ENCODE measurements around the gene KCNG2. TPM values are rescaled to one million over a fixed set of nuclear protein-coding genes. Genes with fewer than 3 reads are reported as not detected.

The KCNG2 gene
- total RNA-seq, 1 experiment from 2014 or later: 0.14 TPM

- peak; percentile 25 for DNase-seq
- no peaks in the 10 kb centered on the region for H3K36me3 ChIP-seq (replicated peaks; ENCODE audit: control insufficient read depth, insufficient read depth, low read length)
- H3K27me3 ChIP-seq (ENCODE audit: control insufficient read depth, insufficient read depth, low read length): no peaks in the 10 kb centered on the region
- no peak overlapping the region for H3K4me3 ChIP-seq (ENCODE audit: insufficient read depth, low read depth, low read length)
These were observed 8.3 kb downstream of the KCNG2 start for GRCh38 chr18:79805926-79806487.

GRCh38 chr18:79806976-79807841, 9.5 kb downstream of the KCNG2 start:
- DNase-seq: peak; percentile 43
- Histone ChIP-seq H3K36me3 (replicated peaks; ENCODE audit: control insufficient read depth, insufficient read depth, low read length) (no peaks in the 10 kb centered on the region), H3K27me3 (ENCODE audit: control insufficient read depth, insufficient read depth, low read length) (no peaks in the 10 kb centered on the region), H3K4me3 (ENCODE audit: insufficient read depth, low read depth, low read length) (no peak overlapping the region)

GRCh38 chr18:79809482-79810192, 11.9 kb downstream of the KCNG2 start:
- DNase-seq: peak; percentile 52
- no peaks in the 10 kb centered on the region for H3K36me3 ChIP-seq (replicated peaks; ENCODE audit: control insufficient read depth, insufficient read depth, low read length)
- H3K27me3 ChIP-seq (ENCODE audit: control insufficient read depth, insufficient read depth, low read length): no peaks in the 10 kb centered on the region
- no peak overlapping the region for H3K4me3 ChIP-seq (ENCODE audit: insufficient read depth, low read depth, low read length)

GRCh38 chr18:79812052-79812451, 14.3 kb downstream of the KCNG2 start:
- DNase-seq: no peak
- no peaks in the 10 kb centered on the region for H3K36me3 ChIP-seq (replicated peaks; ENCODE audit: control insufficient read depth, insufficient read depth, low read length)
- no peak overlapping the region for H3K4me3 ChIP-seq (ENCODE audit: insufficient read depth, low read depth, low read length)
- no peaks in the 10 kb centered on the region for H3K27me3 ChIP-seq (ENCODE audit: control insufficient read depth, insufficient read depth, low read length)

GRCh38 chr18:79814373-79814772, 16.6 kb downstream of the KCNG2 start:
- DNase-seq: peak; percentile 47
- Histone ChIP-seq H3K27me3 (ENCODE audit: control insufficient read depth, insufficient read depth, low read length) (no peaks in the 10 kb centered on the region), H3K36me3 (replicated peaks; ENCODE audit: control insufficient read depth, insufficient read depth, low read length) (no peaks in the 10 kb centered on the region), H3K4me3 (ENCODE audit: insufficient read depth, low read depth, low read length) (no peak overlapping the region)

GRCh38 chr18:79815657-79816056, 17.9 kb downstream of the KCNG2 start:
- no peaks in the 10 kb centered on the region for H3K36me3 ChIP-seq (replicated peaks; ENCODE audit: control insufficient read depth, insufficient read depth, low read length)
- H3K4me3 ChIP-seq (ENCODE audit: insufficient read depth, low read depth, low read length): no peak overlapping the region
- DNase-seq: peak; percentile 41
- no peaks in the 10 kb centered on the region for H3K27me3 ChIP-seq (ENCODE audit: control insufficient read depth, insufficient read depth, low read length)

GRCh38 chr18:79816092-79816491, 18.4 kb downstream of the KCNG2 start:
- Histone ChIP-seq H3K4me3 (ENCODE audit: insufficient read depth, low read depth, low read length) (no peak overlapping the region), H3K27me3 (ENCODE audit: control insufficient read depth, insufficient read depth, low read length) (no peaks in the 10 kb centered on the region), H3K36me3 (replicated peaks; ENCODE audit: control insufficient read depth, insufficient read depth, low read length) (no peaks in the 10 kb centered on the region)
- DNase-seq: peak; percentile 45

GRCh38 chr18:79816981-79817606, 19.4 kb downstream of the KCNG2 start:
- Histone ChIP-seq H3K36me3 (replicated peaks; ENCODE audit: control insufficient read depth, insufficient read depth, low read length) (no peaks in the 10 kb centered on the region), H3K27me3 (ENCODE audit: control insufficient read depth, insufficient read depth, low read length) (no peaks in the 10 kb centered on the region), H3K4me3 (ENCODE audit: insufficient read depth, low read depth, low read length) (no peak overlapping the region)
- no peak for DNase-seq

GRCh38 chr18:79817607-79817998, 19.9 kb downstream of the KCNG2 start:
- peak; percentile 29 for DNase-seq
- no peak overlapping the region for H3K4me3 ChIP-seq (ENCODE audit: insufficient read depth, low read depth, low read length)
- H3K36me3 ChIP-seq (replicated peaks; ENCODE audit: control insufficient read depth, insufficient read depth, low read length): no peaks in the 10 kb centered on the region
- no peaks in the 10 kb centered on the region for H3K27me3 ChIP-seq (ENCODE audit: control insufficient read depth, insufficient read depth, low read length)

GRCh38 chr18:79818036-79818435, 20.3 kb downstream of the KCNG2 start:
- Histone ChIP-seq H3K36me3 (replicated peaks; ENCODE audit: control insufficient read depth, insufficient read depth, low read length) (no peaks in the 10 kb centered on the region), H3K27me3 (ENCODE audit: control insufficient read depth, insufficient read depth, low read length) (no peaks in the 10 kb centered on the region), H3K4me3 (ENCODE audit: insufficient read depth, low read depth, low read length) (no peak overlapping the region)
- DNase-seq: peak; percentile 53

GRCh38 chr18:79818631-79819030, 20.9 kb downstream of the KCNG2 start:
- no peaks in the 10 kb centered on the region for H3K36me3 ChIP-seq (replicated peaks; ENCODE audit: control insufficient read depth, insufficient read depth, low read length)
- DNase-seq: peak; percentile 45
- H3K27me3 ChIP-seq (ENCODE audit: control insufficient read depth, insufficient read depth, low read length): no peaks in the 10 kb centered on the region
- no peak overlapping the region for H3K4me3 ChIP-seq (ENCODE audit: insufficient read depth, low read depth, low read length)

GRCh38 chr18:79819064-79819967, 21.6 kb downstream of the KCNG2 start:
- peak; percentile 50 for DNase-seq
- no peaks in the 10 kb centered on the region for H3K36me3 ChIP-seq (replicated peaks; ENCODE audit: control insufficient read depth, insufficient read depth, low read length)
- no peaks in the 10 kb centered on the region for H3K27me3 ChIP-seq (ENCODE audit: control insufficient read depth, insufficient read depth, low read length)
- no peak overlapping the region for H3K4me3 ChIP-seq (ENCODE audit: insufficient read depth, low read depth, low read length)

GRCh38 chr18:79819968-79820351, 22.2 kb downstream of the KCNG2 start:
- Histone ChIP-seq H3K27me3 (ENCODE audit: control insufficient read depth, insufficient read depth, low read length) (no peaks in the 10 kb centered on the region), H3K4me3 (ENCODE audit: insufficient read depth, low read depth, low read length) (no peak overlapping the region), H3K36me3 (replicated peaks; ENCODE audit: control insufficient read depth, insufficient read depth, low read length) (no peaks in the 10 kb centered on the region)
- peak; percentile 43 for DNase-seq

GRCh38 chr18:79823120-79823519, 25.4 kb downstream of the KCNG2 start:
- Histone ChIP-seq H3K36me3 (replicated peaks; ENCODE audit: control insufficient read depth, insufficient read depth, low read length) (no peaks in the 10 kb centered on the region), H3K27me3 (ENCODE audit: control insufficient read depth, insufficient read depth, low read length) (no peaks in the 10 kb centered on the region), H3K4me3 (ENCODE audit: insufficient read depth, low read depth, low read length) (no peak overlapping the region)
- peak; percentile 39 for DNase-seq
